ENCODE data around the gene TP63.

GRCh38 chr3:189836795-189837194 lies 205.6 kb downstream of the TP63 start:
- TF ChIP-seq CTCF (IDR thresholded peaks at IDR 0.05), result no peak
- TF ChIP-seq POLR2A (IDR thresholded peaks at IDR 0.05), result no peak
